ENCODE data around the gene SPEM3. TPM values are rescaled to one million over a fixed set of nuclear protein-coding genes. Genes with fewer than 3 reads are reported as not detected.

The SPEM3 gene
- total and polyA plus RNA-seq, 10 of the 15 experiments (the other 5 are each of a cell fraction or from before 2014, with no cell fraction given): not detected

- TF ChIP-seq USF1 (IDR thresholded peaks at IDR 0.05; ENCODE audit: borderline replicate concordance, extremely low read length, insufficient read depth, low read depth, low read length): peak; percentile 61
- TF ChIP-seq HSF1 (IDR thresholded peaks at IDR 0.05; ENCODE audit: low read depth, low read length): no peak
These were observed 44.7 kb upstream of the SPEM3 start (continued) for GRCh38 chr17:7383742-7384488.

- H3K9ac ChIP-seq (ENCODE audit: control insufficient read depth, insufficient read depth, low read length): peak overlapping the region; percentile 38; the same call in 1 of the 2 replicates
- RAD21 ChIA-PET (ENCODE audit: unreplicated experiment): no interaction called here
- WGBS (ENCODE audit: insufficient coverage, insufficient replicate concordance, low lambda C conversion rate, missing lambda C conversion rate): 35% methylated on average over 23 of the region's 23 CpGs
- TF ChIP-seq PRDM15 (CRISPR knock-in tag; IDR thresholded peaks at IDR 0.05) (no peak), PKNOX1 (IDR thresholded peaks at IDR 0.05) (no peak), KDM1A (IDR thresholded peaks at IDR 0.05; ENCODE audit: borderline replicate concordance) (no peak), CEBPZ (IDR thresholded peaks at IDR 0.05; ENCODE audit: low read depth, low read length) (no peak), POLR2AphosphoS5 (IDR thresholded peaks at IDR 0.05; ENCODE audit: low read length) (no peak), ASH2L (IDR thresholded peaks at IDR 0.05; ENCODE audit: borderline replicate concordance, low read depth) (no peak), POLR2A (IDR thresholded peaks at IDR 0.05; ENCODE audit: low read depth, low read length) (no peak; the same call in 1 of the 2 replicates)
These were observed 44.1 kb upstream of the SPEM3 start for GRCh38 chr17:7384489-7385081.

More at GRCh38 chr17:7384489-7385081, 44.1 kb upstream of the SPEM3 start:
- ChIA-PET POLR2A (interaction anchor here (0.6 kb wide), 1 partner anchor 19 kb away, joined by 3 read pairs; the partner anchor contains the start of gene TMEM256), CTCF (interaction anchor here (1.0 to 1.1 kb wide), 2 partner anchors 303 to 330 kb away, joined by 3 read pairs; partner anchors contain the start of gene TP53), SMC1A (ENCODE audit: uncharacterized antibody, unreplicated experiment) (no interaction called here)
- Histone ChIP-seq H3K4me1 (ENCODE audit: control insufficient read depth, insufficient read depth, low read length) (peaks cover 8% of the 10 kb centered on the region; the same call in 1 of the 2 replicates), H3K27ac (ENCODE audit: control insufficient read depth, insufficient read depth) (no peak overlapping the region), H3K79me2 (ENCODE audit: control insufficient read depth, insufficient read depth, low read length) (no peaks in the 10 kb centered on the region), H3K36me3 (ENCODE audit: control insufficient read depth in 2 of 2, insufficient read depth in 2 of 2, low read length in 1 of 2) (no peaks in the 10 kb centered on the region), H4K20me1 (ENCODE audit: control insufficient read depth, insufficient read depth) (no peaks in the 10 kb centered on the region), H3K4me2 (ENCODE audit: control insufficient read depth, insufficient read depth) (peak overlapping the region; percentile 86), H3K4me3 (peak overlapping the region; percentile 53), H3K27me3 (replicated peaks in 1 of 2; ENCODE audit: control insufficient read depth in 2 of 2, insufficient read depth in 2 of 2, low read length in 1 of 2) (peaks cover 4 to 5% of the 10 kb centered on the region in 2 experiments; a peak in 3 of 4 replicates), H2AFZ (ENCODE audit: control insufficient read depth, low read depth, low read length) (peak overlapping the region; percentile 79), H3K9me3 (replicated peaks; ENCODE audit: control insufficient read depth, insufficient read depth, low read length) (no peaks in the 10 kb centered on the region; the same call in 2 of the 3 replicates)
- DNase-seq (ENCODE audit: low read depth, low spot score) (no peak), ATAC-seq (no peak), FAIRE-seq (no peak)
- in situ Hi-C loops (cut with MboI): no loop called here
- intact Hi-C loops (cut with micrococcal nuclease; ENCODE audit: unreplicated experiment): no loop called here
- BruUV-seq (replicated peaks): no TSS peak

Measured in GM12878 (cell line).